Right ventricle myocardium superior (tissue), 1 donor: ENCODE measurements around the gene FEN1. TPM values are rescaled to one million over a fixed set of nuclear protein-coding genes. Genes with fewer than 3 reads are reported as not detected.

Experiments used
- ATAC-seq: fragments of 200-7000 bp; cut with Tn5 transposase; one replicate; pipeline ENCODE4 v1.9.1; 2020; ENCODE audit warnings: mild to moderate bottlenecking; ENCODE audit not compliant: poor library complexity
- DNase-seq: peaks from one replicate; pipeline ENCODE4 v3.0.0-alpha.2; 2020
- intact Hi-C: fragments of 100-400 bp; cut with DNase I; formaldehyde crosslinking; loops from one replicate; pipeline ENCODE4 v1.11.2; 2022
- total RNA-seq: library from RNA; stranded (reverse); fragmentation: NEBNext Ultra II Directional; extraction: Animal tissue kit (Norgen Biotek cat#: 25700); gene quantifications from one replicate; pipeline ENCODE4 v1.2.1, GENCODE V29; 2021
- donor health status: DM: no; HTN: yes; CAD: no; lungs with severe emphysema.

The FEN1 gene
- total RNA-seq, 1 donor from 2014 or later, result 6.3 TPM

GRCh38 chr11:61829806-61830205, 37.1 kb downstream of the FEN1 start:
- DNase-seq (no peak), ATAC-seq (no peak)
- intact Hi-C loops, result no loop called here

DNA sequence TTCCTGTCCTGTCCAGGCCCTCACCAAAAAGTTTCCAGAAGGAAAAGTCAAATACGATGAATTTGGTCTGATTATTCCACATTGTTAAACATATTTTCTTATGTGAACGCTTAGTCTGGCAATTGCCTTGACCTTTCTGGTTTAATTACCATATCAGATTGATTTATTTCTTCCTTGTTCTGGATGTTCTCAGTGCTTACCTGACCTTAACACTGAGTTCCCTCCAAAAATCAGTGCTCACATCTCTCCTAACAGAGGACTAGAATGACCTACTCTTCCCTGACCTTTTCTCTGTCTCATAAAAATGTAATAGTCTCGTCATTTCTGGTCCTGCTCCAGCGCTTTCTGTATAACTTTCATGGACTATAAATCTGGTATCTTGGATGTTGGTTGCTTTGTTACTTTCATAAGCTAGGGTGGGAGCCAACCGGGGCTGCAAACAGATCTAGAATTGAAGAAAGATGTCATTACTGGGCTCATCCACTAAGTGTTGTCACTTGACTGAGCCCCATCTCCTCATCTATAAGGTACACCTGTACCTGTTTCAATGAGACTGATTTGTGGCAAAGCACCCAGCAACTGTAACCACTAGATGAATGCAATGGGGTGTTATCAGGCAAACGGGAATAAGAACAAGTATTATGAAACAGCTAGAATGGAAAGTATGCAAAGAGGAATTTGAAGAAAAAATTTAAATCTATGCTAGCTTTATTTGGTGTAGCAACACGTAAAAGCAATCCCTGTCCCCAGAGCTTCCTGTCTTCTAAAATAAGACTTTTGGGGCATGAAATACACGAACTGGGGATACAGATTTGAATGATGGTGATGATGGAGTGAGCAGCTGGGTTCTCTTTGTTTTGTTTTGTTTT, 37.8 kb downstream of the FEN1 start:
- DNase-seq (no peak), ATAC-seq (no peak)
- intact Hi-C loops, result no loop called here

- no peak for ATAC-seq
- DNase-seq, result no peak
- intact Hi-C loops, result no loop called here
These were observed 39.5 kb downstream of the FEN1 start for GRCh38 chr11:61832207-61832606.

DNA sequence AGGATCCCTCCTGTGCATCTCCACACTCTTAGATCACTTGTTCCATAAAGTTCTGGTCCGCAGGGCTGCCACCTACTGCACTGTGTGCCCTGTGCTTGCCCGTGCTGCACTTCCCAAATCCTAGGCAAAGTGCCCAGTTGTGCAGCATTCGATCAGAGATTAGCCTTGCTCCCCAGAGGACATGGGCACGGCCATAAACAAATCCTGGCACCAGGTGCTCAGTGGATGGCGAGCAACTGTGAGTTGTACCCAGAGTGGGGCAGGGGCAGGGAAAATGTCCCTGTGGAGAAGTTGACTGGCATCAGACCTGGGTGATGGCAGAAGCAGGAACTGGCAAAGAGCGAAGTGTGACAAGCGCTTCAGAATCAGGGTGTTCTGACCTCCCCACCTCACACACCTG, 40.0 kb downstream of the FEN1 start:
- DNase-seq (peak; percentile 71), ATAC-seq (peak; percentile 53)
- intact Hi-C loops, result no loop called here

DNA sequence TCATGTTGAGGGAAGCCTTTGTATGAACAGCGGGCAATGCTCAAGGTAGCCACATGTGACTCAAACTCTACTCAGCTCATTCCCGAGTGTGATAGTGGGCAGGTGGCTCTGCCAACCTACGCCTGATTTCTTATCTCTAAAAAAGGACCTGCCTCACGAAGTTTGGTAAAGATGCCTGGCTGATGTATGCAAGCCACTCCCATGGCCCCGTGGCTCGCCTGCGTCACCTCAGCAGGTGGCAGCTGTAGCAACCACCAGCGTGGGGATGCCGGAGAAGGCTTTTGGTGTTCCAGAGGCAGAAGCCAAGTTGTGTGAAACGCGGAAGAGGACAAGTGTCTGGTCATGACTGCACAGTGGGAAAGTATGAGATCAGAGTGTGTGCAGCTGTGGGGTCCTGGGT, 40.8 kb downstream of the FEN1 start:
- intact Hi-C loops, result no loop called here
- ATAC-seq (no peak), DNase-seq (no peak)

DNA sequence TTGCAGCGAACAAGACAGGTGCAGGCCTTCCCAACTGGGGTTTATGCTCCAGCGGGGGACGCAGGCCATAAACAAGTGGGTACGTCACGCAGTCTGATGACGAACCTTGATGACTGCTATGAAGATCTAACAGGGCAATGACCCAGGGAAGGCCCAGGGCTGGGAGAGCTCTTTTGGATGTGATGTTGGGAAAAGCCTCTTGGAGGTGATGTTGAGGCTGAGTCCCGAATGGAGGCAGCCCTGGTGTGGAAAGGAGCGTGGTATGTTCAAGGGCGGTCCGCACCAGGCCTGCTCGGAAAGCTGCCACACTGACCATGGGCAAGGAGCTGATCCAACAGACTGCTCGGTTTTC, 41.2 kb downstream of the FEN1 start:
- no peak for DNase-seq
- ATAC-seq, result no peak
- intact Hi-C loops, result no loop called here

DNA sequence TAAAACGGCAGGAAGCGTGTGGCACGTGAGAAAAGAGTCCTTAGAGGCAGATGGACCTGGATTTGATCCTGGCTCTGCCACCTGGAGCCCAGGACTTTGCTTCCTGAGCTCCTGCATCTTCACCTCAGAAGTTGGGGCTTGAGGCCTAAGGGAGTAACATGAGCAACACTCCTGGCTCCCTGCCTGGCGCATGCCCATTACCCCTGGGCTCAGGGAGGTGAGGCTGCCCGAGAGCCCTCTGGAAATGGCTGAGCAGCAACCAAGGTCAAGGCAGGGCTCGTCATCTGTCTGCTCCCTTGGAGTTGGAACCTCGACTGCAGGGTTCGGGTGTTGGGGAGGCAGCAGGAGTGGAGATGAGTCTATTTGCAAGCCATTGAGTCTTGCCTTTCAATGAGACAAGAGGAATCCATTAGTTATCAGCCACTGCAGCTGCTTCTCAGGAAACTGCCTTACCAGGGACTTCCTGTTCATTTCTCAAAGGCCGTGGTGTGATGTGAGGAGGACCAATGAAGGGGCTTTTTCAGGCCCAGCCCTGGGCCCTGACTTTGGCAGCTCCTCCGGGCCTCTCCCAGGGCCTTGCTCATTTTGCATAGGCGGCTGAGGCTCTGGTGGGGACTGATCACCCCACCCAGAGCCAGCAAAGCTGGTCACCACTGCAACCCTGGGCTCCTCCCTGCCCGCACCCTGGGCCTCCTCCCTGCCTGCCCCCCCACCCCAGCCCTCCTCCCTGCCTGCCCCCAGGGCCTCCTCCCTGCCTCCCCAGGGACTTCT, 41.8 kb downstream of the FEN1 start:
- peak; percentile 56 for ATAC-seq
- intact Hi-C loops, result no loop called here
- peak; percentile 78 for DNase-seq

DNA sequence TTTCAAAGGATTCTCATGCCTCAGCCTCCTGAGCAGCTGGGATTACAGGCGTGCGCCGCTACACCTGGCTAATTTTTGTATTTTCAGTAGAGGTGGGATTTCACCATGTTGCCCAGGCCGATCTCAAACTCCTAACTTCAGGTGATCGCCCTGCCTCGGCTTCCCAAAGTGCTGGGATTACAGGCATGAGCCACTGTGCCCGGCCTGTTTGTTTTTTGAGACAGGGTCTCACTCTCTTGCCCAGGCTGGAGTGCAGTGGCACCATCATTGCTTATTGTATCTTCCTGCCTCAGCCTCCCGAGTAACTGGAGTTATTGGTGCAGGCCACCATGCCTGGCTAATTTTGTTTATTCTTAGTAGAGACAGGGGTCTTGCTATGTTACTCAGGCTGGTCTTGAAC, 43.5 kb downstream of the FEN1 start:
- ATAC-seq (no peak), DNase-seq (no peak)
- intact Hi-C loops, result no loop called here

DNA sequence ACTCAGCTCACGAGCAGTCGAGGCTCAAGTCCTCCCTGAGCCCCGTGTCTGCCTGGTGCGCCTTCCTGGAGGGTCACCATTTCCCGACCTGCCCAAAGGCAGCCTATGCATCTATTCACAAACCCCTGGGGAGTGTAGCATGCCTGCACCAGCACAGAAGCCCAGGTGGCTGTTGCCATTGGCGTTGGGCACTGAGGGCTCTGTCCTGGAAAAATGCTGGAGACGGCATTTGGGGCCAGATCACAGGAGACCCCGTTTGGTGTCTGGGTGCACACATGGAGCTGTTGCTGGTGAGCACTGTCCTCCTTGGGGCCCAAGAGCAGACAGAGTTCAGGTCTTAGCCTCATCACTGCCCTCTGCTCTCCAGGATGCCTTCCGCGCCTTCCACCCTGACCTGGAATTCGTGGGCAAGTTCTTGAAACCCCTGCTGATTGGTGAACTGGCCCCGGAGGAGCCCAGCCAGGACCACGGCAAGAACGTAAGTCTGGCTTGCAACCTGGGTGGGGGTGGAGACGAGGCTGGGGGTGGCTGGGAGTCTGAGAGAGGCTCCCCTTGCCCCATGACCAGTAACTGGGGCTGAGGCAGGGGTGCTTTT, 44.8 kb downstream of the FEN1 start:
- no peak for ATAC-seq
- intact Hi-C loops, result no loop called here
- DNase-seq, result no peak

DNA sequence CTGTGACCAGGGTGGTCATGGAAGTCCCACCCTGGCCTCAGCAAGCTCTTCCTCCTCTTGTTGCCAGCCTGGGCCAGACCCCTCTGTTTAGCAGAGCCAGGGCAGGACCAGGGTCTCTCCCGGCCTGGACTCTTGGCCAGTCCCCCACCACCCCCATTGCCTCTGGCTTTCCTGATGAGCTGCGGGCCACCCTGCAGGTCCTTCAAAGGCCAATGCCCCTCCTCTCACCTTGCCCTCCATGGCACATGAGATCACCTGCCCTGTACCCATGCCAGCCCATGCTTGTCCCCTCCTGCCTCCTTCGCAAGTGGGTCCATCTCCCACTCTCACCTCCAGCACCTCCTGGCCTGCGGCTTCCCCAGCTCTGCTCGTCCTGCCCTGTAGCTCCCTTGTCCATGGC, 45.8 kb downstream of the FEN1 start:
- ATAC-seq (no peak), DNase-seq (no peak)
- intact Hi-C loops, result no loop called here

GRCh38 chr11:61838921-61839320, 46.2 kb downstream of the FEN1 start:
- no peak for ATAC-seq
- no peak for DNase-seq
- intact Hi-C loops, result no loop called here

GRCh38 chr11:61839742-61840141, 47.0 kb downstream of the FEN1 start:
- ATAC-seq, result no peak
- DNase-seq, result no peak
- intact Hi-C loops, result no loop called here

DNA sequence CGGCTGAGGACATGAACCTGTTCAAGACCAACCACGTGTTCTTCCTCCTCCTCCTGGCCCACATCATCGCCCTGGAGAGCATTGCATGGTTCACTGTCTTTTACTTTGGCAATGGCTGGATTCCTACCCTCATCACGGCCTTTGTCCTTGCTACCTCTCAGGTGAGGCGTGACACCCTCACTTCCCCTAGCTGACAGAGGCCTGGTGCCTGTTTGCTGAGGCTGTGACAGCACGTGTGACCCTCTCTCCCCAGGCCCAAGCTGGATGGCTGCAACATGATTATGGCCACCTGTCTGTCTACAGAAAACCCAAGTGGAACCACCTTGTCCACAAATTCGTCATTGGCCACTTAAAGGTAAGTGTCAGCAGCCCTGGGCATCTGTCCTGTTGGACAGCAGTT, 47.7 kb downstream of the FEN1 start:
- intact Hi-C loops, result no loop called here
- DNase-seq (no peak), ATAC-seq (no peak)

GRCh38 chr11:61841636-61842527, 49.2 kb downstream of the FEN1 start:
- intact Hi-C loops, result no loop called here
- DNase-seq (peak; percentile 68), ATAC-seq (peak; percentile 85)

GRCh38 chr11:61842528-61842820, 49.8 kb downstream of the FEN1 start:
- ATAC-seq (peak; percentile 50), DNase-seq (no peak)
- intact Hi-C loops, result no loop called here

DNA sequence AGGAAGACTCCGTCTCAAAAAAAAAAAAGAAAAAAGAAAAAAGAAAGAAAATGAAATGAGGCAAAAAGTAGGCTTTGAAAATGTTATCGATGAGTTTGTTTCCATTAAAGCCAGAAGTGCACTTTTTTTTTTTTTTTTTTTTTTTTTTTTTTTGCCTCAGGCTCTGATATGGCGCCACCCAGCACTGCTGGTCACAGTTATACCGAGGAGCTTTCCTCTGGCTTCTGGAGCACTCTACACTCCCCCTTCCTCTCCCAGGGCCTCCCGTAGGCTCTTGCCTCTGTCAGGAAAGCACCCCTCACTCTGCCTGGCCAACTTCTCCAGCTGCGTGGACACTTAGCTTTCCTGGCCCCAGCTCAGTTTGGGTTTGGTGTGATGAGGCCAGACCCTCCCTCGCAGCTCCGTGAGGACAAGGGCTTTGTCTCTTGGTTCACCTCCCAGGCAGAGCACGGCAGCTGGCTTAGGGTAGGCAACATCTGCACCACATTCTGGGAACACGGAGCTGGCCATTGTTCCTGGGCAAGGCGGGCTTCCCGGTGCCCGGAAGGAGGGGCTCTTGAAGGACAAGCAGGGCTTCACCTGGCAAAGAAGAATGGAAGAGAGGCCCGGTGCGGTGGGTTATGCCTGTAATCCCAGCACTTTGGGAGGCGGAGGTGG, 52.3 kb downstream of the FEN1 start:
- DNase-seq (no peak), ATAC-seq (no peak)
- intact Hi-C loops, result no loop called here

DNA sequence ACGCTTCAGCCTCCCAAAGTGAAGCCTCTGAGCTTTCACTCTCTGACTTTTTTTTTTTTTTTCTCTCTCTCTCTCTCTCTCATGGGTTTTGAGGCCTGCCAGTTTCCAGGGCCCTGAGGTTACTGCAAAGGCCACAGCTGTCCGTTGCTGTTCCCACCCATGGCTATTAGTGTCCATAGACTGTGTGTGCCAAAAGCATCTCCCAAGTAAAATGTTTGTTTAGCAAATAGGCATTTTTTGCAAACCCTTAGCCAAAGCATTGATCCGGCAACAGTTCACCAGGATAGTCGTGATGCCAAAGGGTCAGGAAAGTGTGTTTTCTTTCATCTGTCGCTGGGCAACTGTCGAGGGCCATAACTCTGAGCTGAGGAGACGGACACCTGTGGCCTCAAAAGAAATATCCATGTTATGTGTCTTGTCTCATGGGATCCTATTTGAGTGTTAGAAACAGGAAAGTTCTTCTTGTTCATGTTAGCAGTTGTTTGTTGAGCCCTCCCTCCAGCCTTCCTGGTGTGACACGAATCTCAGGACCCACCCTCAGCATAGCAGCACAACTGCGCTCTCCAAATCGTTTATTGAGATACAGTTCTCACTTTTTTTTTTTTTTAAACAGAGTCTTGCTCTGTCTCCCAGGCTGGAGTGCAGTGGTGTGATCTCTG, 53.8 kb downstream of the FEN1 start:
- no peak for DNase-seq
- intact Hi-C loops, result no loop called here
- no peak for ATAC-seq
